ENCODE measurements around the gene RUFY4.

Gene RUFY4

DNA sequence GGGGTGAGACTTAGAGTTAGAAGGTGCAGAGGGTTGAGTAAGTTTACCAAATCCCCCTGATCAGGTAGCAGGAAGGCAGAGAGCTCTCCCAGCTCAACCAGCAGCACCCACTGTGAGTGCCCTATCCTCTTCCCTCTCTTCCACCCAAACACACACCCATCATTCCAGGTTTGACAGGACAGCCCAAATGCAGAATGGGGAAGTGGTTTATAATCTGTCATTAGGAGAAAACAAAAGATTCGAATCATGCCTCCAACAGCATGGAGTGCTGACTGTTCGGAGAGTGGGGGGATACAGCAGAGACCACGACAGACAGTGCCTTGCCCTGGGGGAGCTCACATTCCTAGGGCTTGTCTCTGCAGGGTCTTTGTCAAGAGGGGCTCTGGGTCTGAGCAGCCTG is 68.5 kb downstream of the RUFY4 start:
- Histone ChIP-seq H4K20me1 (no peaks in the 10 kb centered on the region), H3K9ac (no peak overlapping the region), H3K9me3 (replicated peaks in 1 of 11) (peaks cover 0 to 6% (median 0%) of the 10 kb centered on the region in 11 experiments; a peak in 1 of 22 replicates), H3K27me3 (no peaks in the 10 kb centered on the region), H3K4me3 (no peak overlapping the region), H3K4me2 (peak overlapping the region in 5 of 11 experiments; percentile 3 to 68 (median 39); a peak in 9 of 22 replicates), H3K4me1 (peaks cover 0 to 11% (median 5%) of the 10 kb centered on the region in 10 experiments; a peak in 10 of 20 replicates), H3K36me3 (no peaks in the 10 kb centered on the region), H3K27ac (no peak overlapping the region)
- TF ChIP-seq Cebpa-rat (IDR thresholded peaks at IDR 0.05), result no peak

DNA sequence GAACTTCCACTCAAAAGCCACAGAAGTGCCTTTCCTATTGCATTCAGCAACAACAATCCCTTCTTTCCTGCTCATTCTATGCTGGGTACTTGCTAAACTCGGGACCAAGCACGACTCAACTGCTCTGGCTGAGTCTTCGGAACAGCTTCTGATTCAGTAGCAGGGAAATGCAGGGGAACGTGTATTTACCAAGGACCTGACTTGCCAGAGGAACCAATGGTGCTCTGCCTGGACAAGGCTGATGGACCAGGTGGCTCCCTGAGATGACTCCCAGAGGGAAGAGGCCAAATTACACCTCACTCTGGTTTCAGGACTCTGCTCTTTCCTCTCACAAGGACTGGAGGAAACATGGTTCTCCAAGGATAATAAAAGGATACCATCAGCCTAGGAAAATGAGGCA is 69.0 kb downstream of the RUFY4 start:
- no peaks in the 10 kb centered on the region for H4K20me1 ChIP-seq
- no peak overlapping the region for H3K27ac ChIP-seq
- peak overlapping the region in 5 of 11 experiments; percentile 3 to 68 (median 39); a peak in 7 of 22 replicates for H3K4me2 ChIP-seq
- no peak for TF ChIP-seq Cebpa-rat (IDR thresholded peaks at IDR 0.05)
- H3K9ac ChIP-seq, result no peak overlapping the region
- H3K4me3 ChIP-seq, result no peak overlapping the region
- H3K4me1 ChIP-seq, result peaks cover 0 to 11% (median 3%) of the 10 kb centered on the region in 10 experiments; a peak in 9 of 20 replicates
- H3K9me3 ChIP-seq (replicated peaks in 1 of 11), result peaks cover 0 to 6% (median 0%) of the 10 kb centered on the region in 11 experiments; a peak in 1 of 22 replicates
- H3K27me3 ChIP-seq, result no peaks in the 10 kb centered on the region
- no peaks in the 10 kb centered on the region for H3K36me3 ChIP-seq
